ENCODE data around the gene CPLX1.
"Not testable (repeated sequence)": the region's sequence is repeated elsewhere in the genome, so short reads cannot be mapped to it uniquely, and the experiment has no call there.

CPLX1 gene

GRCh38 chr4:791898-792625 is 33.9 kb downstream of the CPLX1 start:
- no peak for DNase-seq (ENCODE audit: low read depth)

- no peak for DNase-seq (ENCODE audit: low read depth)
Measured at GRCh38 chr4:791252-791897, 34.6 kb downstream of the CPLX1 start.

DNA sequence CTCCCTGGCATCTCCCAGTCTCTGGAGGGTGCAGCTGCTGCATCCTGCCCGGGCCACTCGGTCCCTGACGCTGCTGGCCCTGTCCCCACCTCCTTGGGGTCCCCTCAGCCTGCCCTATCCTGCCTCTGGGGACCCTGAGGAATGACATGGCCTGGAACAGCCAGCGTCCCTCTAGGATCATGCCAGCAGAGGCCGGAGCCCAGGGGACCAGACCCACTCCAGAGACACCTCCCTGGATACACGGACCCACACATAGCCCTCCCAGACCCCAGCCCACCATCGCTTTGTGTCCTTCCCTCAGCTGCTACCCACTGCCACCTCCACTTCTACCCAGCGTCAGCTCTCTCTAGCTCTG is 35.5 kb downstream of the CPLX1 start:
- no peak for DNase-seq (ENCODE audit: low read depth)

- DNase-seq (ENCODE audit: low read depth), result no peak
Measured at GRCh38 chr4:789571-790465, 36.1 kb downstream of the CPLX1 start.

GRCh38 chr4:788636-789297 is 37.2 kb downstream of the CPLX1 start:
- no peak for DNase-seq (ENCODE audit: low read depth)

DNA sequence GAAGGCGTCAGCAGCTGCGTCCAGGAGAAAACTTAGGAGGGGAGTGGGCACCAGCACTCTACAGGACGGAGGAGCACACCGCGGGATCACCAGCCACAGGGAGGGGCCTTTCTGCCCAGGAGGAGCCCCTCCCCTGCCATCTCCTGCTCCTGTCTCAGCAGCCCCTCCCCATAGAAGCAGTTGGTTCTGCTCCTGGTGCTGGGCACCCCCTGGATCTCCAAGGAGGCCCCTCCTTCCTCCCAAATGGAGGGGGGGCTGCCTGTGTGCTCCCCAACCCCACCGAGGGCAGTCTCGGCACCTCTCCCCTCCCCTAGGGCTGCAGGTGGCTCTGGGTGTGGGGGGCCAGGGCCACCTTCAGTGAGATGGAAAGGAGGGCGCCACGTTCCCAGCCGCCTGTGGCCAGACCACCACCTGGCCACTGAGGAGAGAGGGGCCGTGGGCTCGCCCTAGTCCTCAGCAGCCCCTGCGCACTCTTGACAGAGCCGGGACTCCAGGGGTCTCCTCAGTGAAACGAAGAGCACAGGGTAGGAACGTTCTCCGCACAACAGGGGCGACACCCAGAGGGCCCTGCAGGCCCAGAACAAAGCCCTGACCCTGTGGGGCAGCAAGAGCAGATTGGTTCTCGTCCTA is 37.8 kb downstream of the CPLX1 start:
- DNase-seq (ENCODE audit: low read depth), result no peak

GRCh38 chr4:787561-787981 is 38.4 kb downstream of the CPLX1 start:
- DNase-seq (ENCODE audit: low read depth), result no peak

- DNase-seq (ENCODE audit: low read depth), result no peak
Measured at GRCh38 chr4:786861-787300, 39.0 kb downstream of the CPLX1 start.

GRCh38 chr4:786074-786741 is 39.7 kb downstream of the CPLX1 start:
- no peak for DNase-seq (ENCODE audit: low read depth)

DNA sequence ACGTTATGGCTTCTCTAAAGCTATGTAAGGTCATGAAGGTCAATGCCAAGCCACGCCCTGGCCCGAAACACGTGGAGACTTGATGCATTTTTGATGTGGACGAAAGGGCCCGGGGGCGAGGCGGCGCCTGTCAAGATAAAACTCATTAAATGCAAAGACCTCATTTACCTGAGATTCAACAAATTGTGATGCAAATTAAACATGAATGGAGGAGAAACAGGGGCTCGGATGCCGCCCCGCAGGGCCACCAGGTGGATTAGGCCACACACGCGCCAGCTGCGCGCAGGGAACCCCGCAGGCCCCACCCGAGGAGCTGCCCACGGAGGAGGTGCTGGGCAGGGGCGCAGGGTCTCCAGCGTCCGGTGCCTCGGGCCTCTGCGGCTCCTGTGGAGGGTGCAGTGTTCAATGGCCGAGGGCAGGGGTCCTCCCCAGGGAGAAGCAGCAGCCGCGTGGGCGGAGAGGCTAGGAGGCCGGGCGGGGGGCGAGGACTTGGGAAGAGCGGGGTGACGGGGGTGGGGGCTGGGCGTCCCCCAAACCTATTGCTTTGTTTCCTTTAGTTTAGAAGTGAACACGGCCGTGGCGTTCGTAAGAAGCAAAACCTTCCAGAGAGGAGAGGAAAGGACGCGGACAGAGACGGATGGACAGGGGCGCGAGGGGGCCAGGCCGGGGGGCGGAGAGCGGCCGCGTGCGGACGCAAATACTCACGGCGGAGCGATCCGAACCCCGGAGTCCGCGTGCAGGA is 40.4 kb downstream of the CPLX1 start:
- no peak for DNase-seq (ENCODE audit: low read depth)

DNA sequence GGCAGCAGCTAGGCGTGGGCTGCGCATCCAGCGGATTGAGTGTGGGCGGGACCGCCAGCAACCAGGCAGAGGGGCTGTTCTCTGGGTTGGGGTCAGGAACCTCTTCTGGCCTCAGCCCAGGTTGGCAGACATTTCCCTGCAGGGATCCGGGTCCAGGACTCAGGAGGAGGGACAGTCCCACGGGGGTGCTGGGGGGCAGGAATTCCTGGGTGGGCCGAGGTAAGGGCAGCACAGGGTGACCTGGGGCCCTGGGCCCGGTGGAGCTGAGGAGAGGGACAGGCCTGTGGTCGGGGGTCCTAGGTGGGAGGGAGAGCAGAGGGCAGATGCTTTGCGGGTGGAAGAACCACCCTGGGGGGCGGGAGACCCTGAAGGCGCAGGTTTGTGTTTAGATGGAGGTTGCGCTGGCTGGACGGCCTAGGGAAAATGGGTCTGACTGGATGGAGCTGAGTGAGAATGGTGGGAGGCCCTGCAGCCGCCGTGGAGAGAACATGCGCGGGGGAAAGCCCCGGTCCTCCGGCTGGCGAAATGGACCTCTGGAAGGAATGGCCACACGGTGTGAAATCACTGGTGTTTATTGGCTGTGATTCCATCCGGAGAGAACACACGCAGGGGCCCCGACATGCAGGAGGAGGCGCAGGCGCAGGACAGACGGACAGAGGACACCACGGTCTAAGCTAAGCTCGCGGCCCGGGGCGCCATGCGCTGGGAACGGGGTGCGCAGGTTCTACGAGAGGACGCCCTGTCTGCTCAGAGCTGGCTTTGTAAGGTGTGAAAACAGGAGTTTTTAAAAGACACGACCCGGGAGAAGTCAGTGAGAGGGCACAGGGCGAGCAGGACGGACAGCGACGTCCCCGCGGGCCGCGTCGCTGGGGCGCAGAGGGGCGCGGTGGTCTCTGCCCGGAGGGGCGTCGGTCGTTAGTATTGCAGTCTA is 41.3 kb downstream of the CPLX1 start:
- DNase-seq (ENCODE audit: low read depth), result no peak

DNA sequence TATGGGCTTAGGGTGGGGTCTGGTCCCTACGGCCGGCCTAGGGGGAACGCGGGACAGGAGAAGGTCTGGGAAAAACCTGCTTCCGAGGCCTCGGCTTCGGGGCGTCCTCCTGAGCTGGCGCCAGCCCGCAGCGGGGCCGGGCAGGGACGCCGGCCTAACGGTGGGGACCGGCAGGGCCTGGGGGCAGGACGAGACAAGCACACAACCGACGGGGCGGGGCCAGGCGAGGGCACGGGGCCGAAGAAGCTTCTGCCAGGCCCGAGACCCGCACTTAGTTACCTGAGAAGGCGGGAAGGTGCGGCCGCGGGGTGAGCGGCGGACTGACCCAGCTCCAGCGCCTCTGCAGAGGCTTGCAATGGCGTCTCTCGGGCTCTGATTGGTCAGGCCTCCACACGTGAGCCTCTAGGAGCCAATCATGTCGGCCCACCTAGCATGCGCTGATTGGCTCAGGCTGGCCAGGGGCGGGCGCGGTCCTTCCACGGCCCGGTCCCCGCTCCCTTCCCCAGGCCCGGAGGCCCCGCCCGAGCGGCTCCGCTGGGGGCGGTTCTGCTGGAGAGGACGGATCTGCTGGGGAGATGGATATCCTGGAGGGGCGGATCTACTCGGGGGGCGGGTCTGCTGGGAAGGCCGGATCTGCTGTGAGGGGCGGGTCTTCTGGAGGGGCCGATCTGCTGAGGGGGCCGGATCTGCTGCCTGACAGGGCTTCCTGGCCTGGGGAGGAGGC is 44.3 kb downstream of the CPLX1 start:
- peak; percentile 98 for DNase-seq (ENCODE audit: low read depth)

GRCh38 chr4:780716-781492 is 45.0 kb downstream of the CPLX1 start:
- DNase-seq (ENCODE audit: low read depth), result no peak

DNA sequence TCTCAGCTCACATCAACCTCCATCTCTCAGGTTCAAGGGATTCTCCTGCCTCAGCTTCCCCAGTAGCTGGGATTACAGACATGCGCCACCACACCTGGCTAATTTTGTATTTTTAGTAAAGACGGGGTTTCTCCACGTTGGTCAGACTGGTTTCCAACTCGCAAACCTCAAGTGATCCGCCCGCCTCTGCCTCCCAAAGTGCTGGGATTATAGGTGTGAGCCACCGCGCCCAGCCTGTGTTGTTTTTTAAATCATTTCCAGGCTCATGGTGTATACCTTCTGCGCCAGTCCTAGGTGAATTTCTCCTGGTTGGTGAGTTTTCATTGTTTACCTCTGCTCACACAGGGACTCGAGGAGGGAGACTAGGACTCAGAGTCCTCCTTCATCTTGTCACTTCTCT is 45.7 kb downstream of the CPLX1 start:
- DNase-seq (ENCODE audit: low read depth), result not testable (repeated sequence)

DNA sequence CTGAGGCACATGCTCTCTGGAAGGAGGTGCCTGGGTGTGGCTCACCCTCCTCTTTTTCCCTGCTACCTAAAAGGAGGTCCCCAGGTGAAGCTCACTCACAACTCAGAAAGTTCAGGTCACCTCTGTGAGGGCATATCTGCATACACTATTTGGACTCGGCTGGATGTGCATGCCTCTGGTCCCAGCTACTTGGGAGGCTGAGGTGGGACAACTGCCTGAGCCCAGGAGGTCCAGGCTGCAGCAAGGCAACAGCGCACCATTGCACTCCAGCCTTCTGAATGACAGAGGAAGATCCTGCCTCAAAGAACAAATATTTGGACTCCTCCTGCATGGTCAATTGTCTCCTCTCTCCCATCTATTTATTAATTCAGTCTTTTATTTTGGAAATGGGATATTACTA is 46.4 kb downstream of the CPLX1 start:
- DNase-seq (ENCODE audit: low read depth), result no peak

DNA sequence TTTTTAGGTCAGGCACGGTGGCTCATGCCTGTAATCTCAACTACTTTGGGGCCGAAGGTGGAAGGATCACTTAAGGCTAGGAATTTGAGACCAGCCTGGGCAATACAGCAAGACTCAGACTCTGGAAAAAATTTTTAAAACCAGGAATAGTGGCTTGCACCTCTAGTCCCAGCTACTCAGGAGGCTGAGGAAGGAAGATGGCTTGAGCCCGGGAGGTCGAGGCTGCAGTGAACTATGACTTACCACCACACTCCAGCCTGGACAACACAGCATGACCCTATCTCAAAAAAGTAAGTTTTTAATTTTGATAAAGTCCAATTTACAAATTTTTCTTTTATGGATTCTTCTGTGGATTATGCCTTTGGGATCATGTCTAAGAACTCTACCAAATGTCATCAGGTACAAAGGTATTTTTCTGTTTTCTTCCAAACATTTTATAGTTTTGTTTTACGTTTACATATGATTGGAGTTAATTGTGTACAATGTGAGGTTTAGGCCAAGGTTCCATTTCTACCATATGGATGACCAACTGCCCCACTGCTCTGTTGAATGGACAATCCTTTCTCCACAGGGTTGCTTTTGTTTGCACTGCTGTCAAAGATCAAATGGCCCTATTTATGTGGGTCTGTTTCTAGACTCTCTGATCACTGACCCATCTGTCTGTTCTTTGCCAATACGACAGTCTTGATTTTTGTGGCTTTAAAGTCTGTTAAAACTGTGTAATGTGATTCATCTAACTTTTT is 48.2 kb downstream of the CPLX1 start:
- DNase-seq (ENCODE audit: low read depth), result no peak

GRCh38 chr4:776743-777441 is 49.0 kb downstream of the CPLX1 start:
- no peak for DNase-seq (ENCODE audit: low read depth)

Data from fibroblast of the conjunctiva (primary cell).